Hematopoietic multipotent progenitor cell treated with erythropoietin and hydrocortisone succinate and interleukin-3 and kit ligand, for 15 days (in vitro differentiated cells): ENCODE measurements around the gene GLG1.
"Not testable (repeated sequence)": the region's sequence is repeated elsewhere in the genome, so short reads cannot be mapped to it uniquely, and the experiment has no call there.

Source experiments
- DNase-seq: peaks from one replicate; pipeline ENCODE4 v3.0.0-alpha.2; 2015; ENCODE audit warnings: low spot score

GLG1 gene

GRCh38 chr16:74606521-74607309 is at the start of gene GLG1:
Gene GLG1, minus strand, starts transcription at chr16:74607114. Its CDS starts 20 bp downstream, at chr16:74607094.
- DNase-seq, result peak; percentile 94

GRCh38 chr16:74654536-74655050 is 47.7 kb upstream of the GLG1 start:
- DNase-seq, result no peak

DNA sequence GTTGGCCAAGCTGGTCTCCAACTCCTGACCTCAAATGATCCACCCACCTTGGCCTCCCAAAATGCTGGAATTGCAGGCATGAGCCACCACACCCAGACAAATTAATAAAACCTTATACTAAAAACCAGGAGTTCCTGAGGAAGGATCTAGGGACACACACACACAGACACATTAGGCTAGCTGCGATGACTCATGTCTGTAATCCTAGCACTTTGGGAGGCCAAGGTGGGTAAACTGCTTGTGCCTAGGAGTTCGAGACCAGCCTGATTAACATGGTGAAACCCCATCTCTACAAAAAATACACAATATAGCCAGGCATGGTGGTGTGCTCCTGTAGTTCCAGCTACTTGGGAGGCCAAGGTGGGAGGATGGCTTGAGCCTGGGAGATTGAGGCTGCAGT is 46.0 kb upstream of the GLG1 start:
- not testable (repeated sequence) for DNase-seq

- DNase-seq, result no peak
Observed at GRCh38 chr16:74652249-74652648, 45.3 kb upstream of the GLG1 start.

GRCh38 chr16:74651841-74652240 is 44.9 kb upstream of the GLG1 start:
- DNase-seq, result no peak

DNA sequence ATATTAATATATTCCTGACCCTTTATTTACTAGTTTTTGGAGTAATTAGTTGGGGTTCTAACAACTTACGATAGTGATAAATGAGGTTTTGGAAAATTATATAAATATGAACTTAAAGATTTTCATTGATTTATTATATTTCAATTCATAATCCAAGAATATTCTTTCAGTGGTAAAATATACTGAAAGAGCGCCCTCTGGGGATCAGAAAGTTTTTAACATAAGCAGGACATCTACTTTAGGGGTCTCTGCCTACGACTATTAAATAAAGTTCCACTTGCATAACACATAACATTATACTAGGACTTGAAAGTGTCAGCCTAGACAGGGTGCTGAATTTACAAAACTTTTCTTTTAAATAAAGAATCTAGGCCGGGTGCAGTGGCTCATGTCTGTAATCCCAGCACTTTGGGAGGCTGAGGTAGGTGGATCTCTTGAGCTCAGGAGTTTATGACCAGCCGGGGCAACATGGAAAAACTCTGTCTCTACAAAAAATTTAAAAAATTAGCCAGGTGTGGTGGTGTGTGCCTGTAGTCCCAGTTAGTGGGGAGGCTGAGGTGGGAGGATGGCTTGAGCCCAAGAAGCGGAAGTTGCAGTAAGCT is 44.2 kb upstream of the GLG1 start:
- peak; percentile 38 for DNase-seq

- no peak for DNase-seq
Observed at GRCh38 chr16:74649839-74650504, 43.1 kb upstream of the GLG1 start.

GRCh38 chr16:74641969-74642368 is 35.1 kb upstream of the GLG1 start:
- no peak for DNase-seq

GRCh38 chr16:74637742-74638453 is 31.0 kb upstream of the GLG1 start:
- DNase-seq, result no peak

GRCh38 chr16:74635303-74635702 is 28.4 kb upstream of the GLG1 start:
- DNase-seq, result no peak

GRCh38 chr16:74633686-74634085 is 26.8 kb upstream of the GLG1 start:
- no peak for DNase-seq

- no peak for DNase-seq
Observed at GRCh38 chr16:74627506-74628220, 20.7 kb upstream of the GLG1 start.

DNA sequence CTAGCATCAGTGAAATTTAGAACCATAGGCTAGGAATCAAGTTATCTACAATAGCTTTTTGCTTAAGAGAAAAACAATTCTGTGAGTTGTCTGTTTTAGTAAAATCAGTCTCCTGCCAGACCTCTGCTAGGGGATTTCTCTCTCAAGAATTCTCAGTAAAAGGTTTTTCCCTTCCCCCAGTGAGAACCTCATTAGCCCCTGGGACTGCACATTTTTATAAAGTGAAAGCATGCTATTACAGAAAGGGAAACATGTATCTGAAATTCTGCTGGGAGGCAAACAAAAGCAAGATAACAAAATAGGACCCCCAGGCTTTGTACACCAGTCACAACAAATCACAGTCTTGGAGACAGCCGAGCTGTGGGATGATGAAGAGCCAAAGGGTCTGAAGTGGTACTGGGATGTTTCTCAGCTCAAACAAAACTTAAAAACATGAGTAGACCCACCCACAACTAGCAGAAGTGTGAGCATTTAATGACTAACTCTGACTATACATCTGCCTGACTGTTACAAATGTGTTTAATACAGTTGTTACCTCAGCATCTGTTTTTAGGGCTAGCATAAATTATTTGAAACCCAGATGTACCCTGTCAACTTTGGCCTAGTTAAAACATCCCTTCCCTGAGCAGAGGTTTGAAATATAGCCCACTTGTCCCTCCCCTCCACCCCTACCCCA is 20.0 kb upstream of the GLG1 start:
- DNase-seq, result no peak

- no peak for DNase-seq
Observed at GRCh38 chr16:74625500-74626350, 18.8 kb upstream of the GLG1 start.

DNA sequence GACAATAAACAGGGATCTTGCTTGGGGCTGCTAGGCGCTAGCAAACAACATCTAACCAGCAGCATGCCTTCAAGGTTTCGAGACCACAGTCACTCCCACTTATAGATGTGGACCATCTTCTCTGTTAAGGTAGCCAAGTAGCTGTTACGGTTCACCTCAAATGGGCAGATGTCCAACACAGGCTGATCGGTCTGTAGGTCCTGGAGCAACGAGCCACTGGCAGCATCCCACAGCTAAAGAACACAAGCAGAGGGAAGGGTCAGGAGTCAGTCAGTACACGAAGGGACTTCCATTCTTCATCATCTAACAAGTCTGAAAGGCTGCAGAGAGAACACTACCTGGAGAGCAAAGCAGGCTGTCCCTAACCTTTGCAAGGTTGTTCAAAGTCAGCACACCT is 16.9 kb upstream of the GLG1 start:
- DNase-seq, result no peak

DNA sequence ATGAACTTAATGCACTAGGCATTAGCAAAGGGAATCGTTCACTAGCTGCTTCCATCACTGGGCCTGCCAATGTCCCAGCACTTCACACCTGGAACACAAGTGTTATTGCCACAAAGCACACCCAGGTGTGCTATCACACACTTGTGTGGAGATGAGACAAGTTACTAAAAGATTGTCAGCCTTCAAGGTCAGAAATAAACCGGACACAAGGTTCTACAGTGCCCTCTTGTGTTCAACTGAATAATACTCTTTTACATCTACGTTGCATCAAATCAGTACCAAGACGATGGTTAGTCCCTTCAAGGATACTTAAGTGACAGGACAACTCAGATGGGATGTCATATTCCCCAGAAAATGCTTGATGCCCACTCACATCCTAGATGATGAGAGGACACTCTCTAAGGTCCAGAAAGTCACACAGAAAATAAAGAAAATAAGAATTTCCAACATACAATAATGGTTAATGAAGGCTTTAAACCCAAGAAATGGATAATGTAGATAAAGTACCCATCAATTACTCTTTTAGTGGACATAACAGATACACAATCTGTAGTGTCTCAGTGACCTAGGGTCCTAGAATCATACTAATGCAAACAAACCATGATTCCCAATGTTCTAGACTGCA is 16.4 kb upstream of the GLG1 start:
- peak; percentile 68 for DNase-seq

DNA sequence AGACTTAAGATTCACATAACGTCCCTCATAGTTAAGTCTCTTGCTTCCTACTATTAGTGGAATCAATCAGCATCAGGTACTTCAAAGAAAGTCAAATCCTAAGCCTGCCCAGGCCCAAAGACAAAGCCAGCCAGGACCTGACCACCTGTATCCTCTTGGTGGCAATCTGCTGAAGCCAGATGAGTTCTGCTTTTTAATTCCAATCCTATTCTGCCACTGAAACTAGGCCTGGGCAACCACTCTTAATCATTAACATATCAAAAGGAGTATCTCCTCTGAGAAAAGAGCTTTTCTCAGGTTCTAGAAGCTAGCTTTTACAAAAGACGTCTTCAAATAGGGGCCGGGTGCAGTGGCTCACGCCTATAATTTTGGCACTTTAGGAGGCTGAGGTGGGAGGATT is 15.1 kb upstream of the GLG1 start:
- no peak for DNase-seq

- no peak for DNase-seq
Observed at GRCh38 chr16:74617206-74617788, 10.4 kb upstream of the GLG1 start.

GRCh38 chr16:74611721-74612120 is 4.8 kb upstream of the GLG1 start:
- no peak for DNase-seq
